ENCODE measurements around the gene WWTR1. TPM values are rescaled to one million over a fixed set of nuclear protein-coding genes. Genes with fewer than 3 reads are reported as not detected.
A peak's percentile ranks its signal among the peaks of the same experiment; 100 is the strongest.

Gene WWTR1
- polyA plus RNA-seq, 1 experiment: 119 TPM

- ChIA-PET CTCF (interaction anchor here (1.3 to 2.6 kb wide), 5 partner anchors 11 to 144 kb away, joined by 3 to 19 read pairs (median 4); no protein-coding TSS in a partner anchor), POLR2A (no interaction called here)
- DNase-seq (ENCODE audit: low read depth): no peak
- TF ChIP-seq CTCF (IDR thresholded peaks at IDR 0.05; ENCODE audit: insufficient read depth, low read depth, low read length): no peak
- Histone ChIP-seq H3K36me3 (ENCODE audit: control insufficient read depth, insufficient read depth, low read length) (no peaks in the 10 kb centered on the region), H3K4me3 (ENCODE audit: low read depth, low read length) (peak overlapping the region; percentile 60), H3K27me3 (ENCODE audit: control insufficient read depth, insufficient read depth, low read length) (no peaks in the 10 kb centered on the region)
These were observed 1.8 kb downstream of the WWTR1 start for GRCh38 chr3:149655826-149656574.

GRCh38 chr3:149654188-149654601, 3.6 kb downstream of the WWTR1 start:
- ChIA-PET POLR2A (interaction anchor here (1.5 kb wide), 1 partner anchor 78 kb away, joined by 7 read pairs; no protein-coding TSS in a partner anchor), CTCF (interaction anchor here (0.5 to 1.3 kb wide), 6 partner anchors 11 to 752 kb away, joined by 3 to 4 read pairs (median 3); no protein-coding TSS in a partner anchor)
- TF ChIP-seq CTCF (IDR thresholded peaks at IDR 0.05; ENCODE audit: insufficient read depth, low read depth, low read length): no peak
- Histone ChIP-seq H3K27me3 (ENCODE audit: control insufficient read depth, insufficient read depth, low read length) (no peaks in the 10 kb centered on the region), H3K36me3 (ENCODE audit: control insufficient read depth, insufficient read depth, low read length) (0 out of 2 replicates have a peak, but pooled peaks cover 1% of the 10 kb centered on the region), H3K4me3 (ENCODE audit: low read depth, low read length) (no peak overlapping the region)
- no peak for DNase-seq (ENCODE audit: low read depth)

- Histone ChIP-seq H3K36me3 (ENCODE audit: control insufficient read depth, insufficient read depth, low read length) (0 out of 2 replicates have a peak, but pooled peaks cover 1% of the 10 kb centered on the region), H3K4me3 (ENCODE audit: low read depth, low read length) (no peak overlapping the region), H3K27me3 (ENCODE audit: control insufficient read depth, insufficient read depth, low read length) (no peaks in the 10 kb centered on the region)
- no peak for DNase-seq (ENCODE audit: low read depth)
- ChIA-PET CTCF (interaction anchor here (1.2 to 1.4 kb wide), 3 partner anchors 10 to 64 kb away, joined by 3 read pairs; no protein-coding TSS in a partner anchor), POLR2A (interaction anchor here (1.5 kb wide), 1 partner anchor 77 kb away, joined by 7 read pairs; no protein-coding TSS in a partner anchor)
- TF ChIP-seq CTCF (IDR thresholded peaks at IDR 0.05; ENCODE audit: insufficient read depth, low read depth, low read length): no peak
These were observed 4.3 kb downstream of the WWTR1 start for GRCh38 chr3:149653564-149653963.

GRCh38 chr3:149653136-149653535, 4.7 kb downstream of the WWTR1 start:
- TF ChIP-seq CTCF (IDR thresholded peaks at IDR 0.05; ENCODE audit: insufficient read depth, low read depth, low read length): no peak
- no peak overlapping the region for H3K4me3 ChIP-seq (ENCODE audit: low read depth, low read length)
- 0 out of 2 replicates have a peak, but pooled peaks cover 1% of the 10 kb centered on the region for H3K36me3 ChIP-seq (ENCODE audit: control insufficient read depth, insufficient read depth, low read length)
- H3K27me3 ChIP-seq (ENCODE audit: control insufficient read depth, insufficient read depth, low read length): no peaks in the 10 kb centered on the region
- CTCF ChIA-PET: interaction anchor here (1.2 to 1.4 kb wide), 3 partner anchors 10 to 64 kb away, joined by 3 read pairs; no protein-coding TSS in a partner anchor
- no peak for DNase-seq (ENCODE audit: low read depth)
- POLR2A ChIA-PET: interaction anchor here (1.5 kb wide), 1 partner anchor 77 kb away, joined by 7 read pairs; no protein-coding TSS in a partner anchor

GRCh38 chr3:149650828-149651227, 7.0 kb downstream of the WWTR1 start:
- H3K27me3 ChIP-seq (ENCODE audit: control insufficient read depth, insufficient read depth, low read length): no peaks in the 10 kb centered on the region
- H3K4me3 ChIP-seq (ENCODE audit: low read depth, low read length): no peak overlapping the region
- POLR2A ChIA-PET: no interaction called here
- DNase-seq (ENCODE audit: low read depth): no peak
- peaks cover 4% of the 10 kb centered on the region; the same call in 1 of the 2 replicates for H3K36me3 ChIP-seq (ENCODE audit: control insufficient read depth, insufficient read depth, low read length)
- CTCF ChIA-PET: interaction anchor here (0.7 kb wide), 1 partner anchor 12 kb away, joined by 4 read pairs; no protein-coding TSS in a partner anchor
- no peak for TF ChIP-seq CTCF (IDR thresholded peaks at IDR 0.05; ENCODE audit: insufficient read depth, low read depth, low read length)
